Measurements from ENCODE around the gene SUMO4.

Gene SUMO4

DNA sequence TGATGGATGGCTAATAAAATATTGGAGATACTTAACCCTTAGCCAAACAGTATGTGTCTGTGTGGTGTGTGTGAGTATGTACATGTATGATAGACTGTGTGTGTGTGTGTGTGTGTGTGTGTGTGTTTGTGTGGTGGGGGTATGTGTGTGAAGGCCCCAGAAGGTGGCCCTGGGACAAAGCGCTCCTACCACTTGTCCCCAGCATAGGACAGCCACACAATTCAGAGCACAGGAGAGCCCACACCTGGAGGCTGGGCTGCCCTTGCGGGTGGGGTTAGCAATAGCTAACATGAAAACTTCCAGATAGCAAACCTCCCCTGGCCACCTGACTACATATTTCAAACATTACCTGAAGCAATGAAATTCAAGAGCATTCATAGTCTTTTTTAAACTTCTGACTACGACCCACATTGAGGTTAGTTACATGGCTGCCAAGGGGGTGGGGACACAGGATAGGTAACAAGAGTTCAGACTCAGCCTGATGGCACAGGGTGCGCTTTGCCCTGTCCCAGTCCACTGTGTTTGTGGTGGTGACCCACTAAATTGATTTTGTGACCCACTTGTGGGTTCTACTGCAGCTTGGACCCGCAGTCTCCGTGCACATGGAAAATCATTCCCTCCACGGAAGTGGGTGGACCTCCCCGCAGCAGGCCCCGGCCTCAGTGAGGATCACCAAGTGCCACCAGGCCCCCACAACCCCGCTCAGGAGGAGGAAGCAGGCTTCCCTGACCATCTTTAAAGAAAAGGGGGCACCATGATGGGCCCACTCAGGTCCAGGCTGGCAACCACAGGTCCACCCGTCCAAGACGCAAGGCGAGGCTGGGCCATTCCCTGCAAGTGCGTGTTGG, 50.0 kb downstream of the SUMO4 start:
- Mint-ChIP-seq H3K9me3 (no peaks in the 10 kb centered on the region), H3K27ac (no peak overlapping the region), H3K4me3 (peak overlapping the region; percentile 37), H3K27me3 (no peaks in the 10 kb centered on the region), H3K4me1 (ENCODE audit: low read depth) (peaks cover 3% of the 10 kb centered on the region), H3K36me3 (ENCODE audit: low read depth) (peaks cover 23% of the 10 kb centered on the region)

All from stimulated activated naive CD8-positive, alpha-beta T cell treated with anti-CD3 and anti-CD28 coated beads, Interleukin-15, Interleukin-2, amounts not matched to agents 100 ng/mL and 50 ng/mL, for 24 hours (primary cell).